Effector memory CD8-positive, alpha-beta T cell (primary cell): ENCODE data around the gene MTOR.
A peak's percentile ranks its signal among the peaks of the same experiment; 100 is the strongest.
"Not testable (repeated sequence)": the region's sequence is repeated elsewhere in the genome, so short reads cannot be mapped to it uniquely, and the experiment has no call there.

ENCODE experiments used
- ATAC-seq: fragments of 150-1000 bp; cut with Tn5 transposase; replicated peaks from 2 replicates; pipeline ENCODE4 v1.10.0; 2021; ENCODE audit warnings: mild to moderate bottlenecking, moderate library complexity
- DNase-seq, 3 experiments: peaks; one replicate each; pipeline ENCODE4 v3.0.0; 2021
- H3K27ac Mint-ChIP-seq, 2 donors: one replicate each; pipeline ENCODE4 v1.8.0; 2022; ENCODE audit warnings: mild to moderate bottlenecking in 2 of 2, mixed read lengths in 2 of 2, moderate library complexity in 2 of 2
- H3K27me3 Mint-ChIP-seq, 2 donors: one replicate each; pipeline ENCODE4 v1.8.0; 2022; ENCODE audit warnings: mixed read lengths in 2 of 2
- H3K36me3 Mint-ChIP-seq: one replicate; pipeline ENCODE4 v1.8.0; 2022; ENCODE audit warnings: mild to moderate bottlenecking, moderate library complexity, mixed read lengths; ENCODE audit not compliant: insufficient read depth
- H3K4me1 Mint-ChIP-seq, 2 donors: one replicate each; pipeline ENCODE4 v1.8.0; 2022; ENCODE audit warnings: low read depth in 2 of 2, mixed read lengths in 2 of 2
- H3K4me3 Mint-ChIP-seq, 2 donors: one replicate each; pipeline ENCODE4 v1.8.0; 2022; ENCODE audit warnings: mild to moderate bottlenecking in 2 of 2, mixed read lengths in 2 of 2, moderate library complexity in 2 of 2
- H3K9me3 Mint-ChIP-seq, 2 donors: one replicate each; pipeline ENCODE4 v1.8.0; 2022; ENCODE audit warnings: mixed read lengths in 2 of 2

MTOR gene

DNA sequence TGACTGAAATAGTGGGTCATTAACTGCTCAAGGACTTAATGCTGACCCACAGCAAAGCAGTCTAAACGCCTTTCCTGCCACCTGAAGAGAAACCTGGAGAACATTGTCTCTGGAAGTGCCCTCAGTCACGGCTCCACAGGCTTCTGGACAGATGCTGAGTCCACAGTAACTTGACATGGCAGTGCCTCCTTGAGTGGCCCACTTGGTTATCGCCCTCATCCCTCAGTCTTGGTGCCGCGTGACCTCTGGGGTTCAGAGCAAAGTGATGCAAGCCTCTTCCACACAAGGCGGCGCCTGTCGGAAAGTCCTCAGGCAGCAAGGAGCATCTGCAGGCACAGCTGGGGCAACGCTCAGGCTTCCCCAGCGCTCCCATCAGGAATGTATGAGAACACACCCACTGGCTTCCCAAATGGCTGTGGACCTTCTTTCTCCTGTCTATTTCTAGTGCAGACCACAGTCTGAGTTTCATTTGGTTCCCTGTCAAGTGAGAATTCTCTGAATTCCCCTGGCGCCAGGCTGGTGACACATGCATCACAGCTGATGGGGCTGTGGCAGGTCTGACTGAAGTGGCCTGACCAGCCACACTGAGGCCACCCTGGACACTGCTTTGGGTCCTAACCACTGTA, 86.2 kb downstream of the MTOR start:
- Mint-ChIP-seq H3K27ac (peak overlapping the region; percentile 5 to 55), H3K36me3 (peaks cover 30% of the 10 kb centered on the region), H3K27me3 (no peaks in the 10 kb centered on the region), H3K4me3 (no peak overlapping the region), H3K4me1 (peaks cover 0 to 2% of the 10 kb centered on the region in 2 donors), H3K9me3 (no peaks in the 10 kb centered on the region)
- no peak for DNase-seq
- ATAC-seq, result no peak

DNA sequence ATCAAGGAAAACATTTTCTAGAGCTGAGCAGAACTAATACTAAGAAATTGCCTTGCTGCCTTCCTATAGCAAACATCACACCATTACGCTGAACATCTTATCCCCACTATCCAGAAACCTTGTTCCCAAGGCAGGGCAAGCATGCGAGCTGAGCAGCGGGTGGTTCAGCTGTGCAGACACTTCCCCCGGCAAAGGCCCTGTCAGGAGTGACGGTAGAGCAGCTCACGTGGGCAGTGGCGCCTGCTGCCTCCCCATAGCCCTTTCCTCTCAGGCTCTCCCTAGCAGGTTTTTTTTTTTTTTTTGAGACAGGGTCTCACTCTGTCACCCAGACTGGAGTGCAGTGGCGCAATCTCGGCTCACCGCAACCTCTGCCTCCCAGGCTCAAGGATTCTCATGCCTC, 86.9 kb downstream of the MTOR start:
- H3K9me3 Mint-ChIP-seq, result no peaks in the 10 kb centered on the region
- no peaks in the 10 kb centered on the region for H3K27me3 Mint-ChIP-seq
- no peak for ATAC-seq
- H3K36me3 Mint-ChIP-seq, result peaks cover 24% of the 10 kb centered on the region
- H3K27ac Mint-ChIP-seq, result no peak overlapping the region
- H3K4me1 Mint-ChIP-seq, result peaks cover 0 to 2% of the 10 kb centered on the region in 2 donors
- no peak overlapping the region for H3K4me3 Mint-ChIP-seq
- no peak for DNase-seq

DNA sequence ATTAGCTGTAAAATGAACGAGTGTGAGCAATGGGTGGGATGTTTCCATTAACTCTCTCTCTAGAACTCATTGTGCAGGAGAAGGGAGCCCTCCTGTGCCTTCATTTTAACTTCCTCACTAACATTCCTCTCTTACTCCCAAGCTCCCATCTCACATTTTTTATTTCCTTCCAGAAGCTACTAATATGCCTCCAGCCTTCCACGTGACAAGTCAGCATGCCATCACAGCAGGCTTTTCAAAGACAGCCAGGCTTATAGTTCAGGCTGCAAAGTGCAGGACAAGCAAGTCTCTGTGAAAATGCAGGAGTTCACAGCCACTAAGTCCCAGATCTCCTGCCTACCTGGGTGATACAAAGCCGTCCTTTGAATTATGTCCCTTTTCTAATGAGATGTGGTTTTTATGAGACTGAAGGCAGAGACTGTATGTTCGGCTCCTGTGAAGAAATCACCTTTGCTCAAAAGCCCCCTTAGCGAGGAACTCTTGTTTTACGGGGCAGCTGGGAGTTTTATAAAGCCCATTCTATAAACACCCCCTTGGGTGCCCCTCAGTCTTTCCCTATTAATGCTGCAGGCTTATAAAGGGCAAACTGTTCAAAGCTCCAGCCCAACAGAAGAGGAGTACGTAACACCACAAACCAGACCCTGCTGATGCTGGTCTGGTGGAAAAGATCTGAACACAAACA, 87.9 kb downstream of the MTOR start:
- H3K36me3 Mint-ChIP-seq, result peaks cover 21% of the 10 kb centered on the region
- H3K4me1 Mint-ChIP-seq, result peaks cover 0 to 2% of the 10 kb centered on the region in 2 donors
- H3K27me3 Mint-ChIP-seq, result no peaks in the 10 kb centered on the region
- peak overlapping the region in 1 of 2 donors; percentile 44 for H3K27ac Mint-ChIP-seq
- DNase-seq (no peak), ATAC-seq (no peak)
- H3K9me3 Mint-ChIP-seq, result no peaks in the 10 kb centered on the region
- no peak overlapping the region for H3K4me3 Mint-ChIP-seq

DNA sequence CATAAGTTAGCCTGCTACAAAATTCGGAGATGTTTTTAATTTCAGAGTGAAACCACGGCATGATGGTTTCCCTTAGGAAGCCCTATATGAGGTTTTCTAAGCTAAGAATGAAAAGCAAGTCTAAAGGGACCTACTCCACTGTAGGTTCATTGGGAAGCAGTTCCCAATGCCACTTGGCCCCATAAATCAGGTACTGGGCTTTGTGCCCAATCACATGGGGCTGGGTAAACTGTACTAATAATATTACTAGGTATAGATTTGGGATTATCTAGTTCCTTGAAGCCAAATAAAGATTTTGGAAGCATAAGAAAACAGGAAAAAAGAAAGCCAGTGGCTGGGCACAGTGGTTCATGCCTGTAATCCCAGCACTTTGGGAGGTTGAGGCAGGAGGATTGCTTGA, 92.2 kb downstream of the MTOR start:
- H3K36me3 Mint-ChIP-seq, result peaks cover 30% of the 10 kb centered on the region
- no peak overlapping the region for H3K27ac Mint-ChIP-seq
- ATAC-seq (no peak), DNase-seq (no peak)
- peaks cover 0 to under 1% of the 10 kb centered on the region in 2 donors for H3K4me1 Mint-ChIP-seq
- H3K4me3 Mint-ChIP-seq, result no peak overlapping the region
- H3K9me3 Mint-ChIP-seq, result no peaks in the 10 kb centered on the region
- no peaks in the 10 kb centered on the region for H3K27me3 Mint-ChIP-seq

DNA sequence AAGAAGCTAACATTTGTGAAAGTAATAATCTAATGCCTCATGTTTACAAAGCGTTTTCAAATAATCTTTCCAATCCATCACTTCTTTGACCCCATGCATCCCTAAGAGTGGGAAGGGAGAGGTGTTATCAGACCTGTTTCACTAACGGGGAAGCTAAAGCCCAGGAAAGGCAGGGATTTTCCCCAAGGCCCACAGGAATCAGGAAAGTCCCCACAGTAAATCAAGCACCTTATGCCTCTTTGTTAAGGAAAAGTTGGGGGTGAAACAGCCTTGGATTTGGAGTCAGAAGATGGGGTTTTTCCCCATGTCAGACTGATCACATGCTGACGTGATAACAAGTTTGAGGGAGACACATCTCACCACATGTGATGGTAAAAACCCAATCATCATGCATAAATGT, 93.1 kb downstream of the MTOR start:
- no peak overlapping the region for H3K4me3 Mint-ChIP-seq
- no peak for ATAC-seq
- no peak for DNase-seq
- H3K9me3 Mint-ChIP-seq, result no peaks in the 10 kb centered on the region
- peaks cover 28% of the 10 kb centered on the region for H3K36me3 Mint-ChIP-seq
- H3K27me3 Mint-ChIP-seq, result no peaks in the 10 kb centered on the region
- no peak overlapping the region for H3K27ac Mint-ChIP-seq
- H3K4me1 Mint-ChIP-seq, result peaks cover 0 to 3% of the 10 kb centered on the region in 2 donors

DNA sequence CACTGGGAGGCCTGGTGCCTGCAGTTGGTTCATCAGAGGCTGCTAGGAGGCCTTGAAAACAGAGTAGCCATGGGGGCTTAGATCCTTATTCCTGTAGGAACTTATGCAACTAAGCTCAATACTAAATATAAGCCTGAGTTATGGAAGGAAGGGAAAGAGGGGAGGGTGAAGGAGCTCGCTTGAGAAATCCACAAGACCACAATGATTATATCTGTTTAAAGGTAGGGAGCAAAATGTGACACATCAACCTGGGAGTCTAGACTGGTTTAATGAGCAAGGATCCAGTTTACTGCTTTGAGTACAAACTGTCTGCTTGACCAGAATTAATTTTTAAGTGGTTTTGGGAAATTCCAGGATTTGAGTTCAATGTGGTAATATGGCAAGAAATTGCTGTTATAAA, 93.6 kb downstream of the MTOR start:
- H3K36me3 Mint-ChIP-seq, result peaks cover 30% of the 10 kb centered on the region
- H3K27ac Mint-ChIP-seq, result peak overlapping the region in 1 of 2 donors; percentile 38
- no peaks in the 10 kb centered on the region for H3K9me3 Mint-ChIP-seq
- H3K4me3 Mint-ChIP-seq, result no peak overlapping the region
- ATAC-seq (no peak), DNase-seq (no peak)
- H3K27me3 Mint-ChIP-seq, result no peaks in the 10 kb centered on the region
- peaks cover 0 to 3% of the 10 kb centered on the region in 2 donors for H3K4me1 Mint-ChIP-seq

DNA sequence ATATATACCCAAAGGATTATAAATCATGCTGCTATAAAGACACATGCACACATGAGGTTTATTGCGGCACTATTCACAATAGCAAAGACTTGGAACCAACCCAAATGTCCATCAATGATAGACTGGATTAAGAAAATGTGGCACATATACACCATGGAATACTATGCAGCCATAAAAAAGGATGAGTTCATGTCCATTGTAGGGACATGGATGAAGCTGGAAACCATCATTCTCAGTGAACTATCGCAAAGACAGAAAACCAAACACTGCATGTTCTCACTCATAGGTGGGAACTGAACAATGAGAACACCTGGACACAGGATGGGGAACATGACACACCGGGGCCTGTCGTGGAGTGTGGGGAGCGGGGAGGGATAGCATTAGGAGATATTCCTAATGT, 95.6 kb downstream of the MTOR start:
- H3K36me3 Mint-ChIP-seq, result peaks cover 25% of the 10 kb centered on the region
- not testable (repeated sequence) for ATAC-seq, H3K27ac Mint-ChIP-seq, H3K4me1 Mint-ChIP-seq, H3K4me3 Mint-ChIP-seq, H3K27me3 Mint-ChIP-seq, DNase-seq, H3K9me3 Mint-ChIP-seq

DNA sequence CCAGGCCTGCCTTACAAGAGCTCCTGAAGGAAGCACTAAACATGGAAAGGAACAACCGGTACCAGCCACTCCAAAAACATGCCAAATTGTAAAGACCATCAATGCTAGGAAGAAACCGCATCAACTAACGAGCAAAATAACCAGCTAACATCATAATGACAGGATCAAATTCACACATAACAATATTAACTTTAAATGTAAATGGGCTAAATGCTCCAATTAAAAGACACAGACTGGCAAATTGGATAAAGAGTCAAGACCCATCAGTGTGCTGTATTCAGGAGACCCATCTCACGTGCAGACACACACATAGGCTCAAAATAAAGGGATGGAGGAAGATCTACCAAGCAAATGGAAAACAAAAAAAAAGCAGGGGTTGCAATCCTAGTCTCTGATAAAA, 99.6 kb downstream of the MTOR start:
- not testable (repeated sequence) for H3K27me3 Mint-ChIP-seq, ATAC-seq, H3K9me3 Mint-ChIP-seq, H3K4me3 Mint-ChIP-seq, H3K27ac Mint-ChIP-seq, H3K4me1 Mint-ChIP-seq, DNase-seq
- H3K36me3 Mint-ChIP-seq, result peaks cover 19% of the 10 kb centered on the region

DNA sequence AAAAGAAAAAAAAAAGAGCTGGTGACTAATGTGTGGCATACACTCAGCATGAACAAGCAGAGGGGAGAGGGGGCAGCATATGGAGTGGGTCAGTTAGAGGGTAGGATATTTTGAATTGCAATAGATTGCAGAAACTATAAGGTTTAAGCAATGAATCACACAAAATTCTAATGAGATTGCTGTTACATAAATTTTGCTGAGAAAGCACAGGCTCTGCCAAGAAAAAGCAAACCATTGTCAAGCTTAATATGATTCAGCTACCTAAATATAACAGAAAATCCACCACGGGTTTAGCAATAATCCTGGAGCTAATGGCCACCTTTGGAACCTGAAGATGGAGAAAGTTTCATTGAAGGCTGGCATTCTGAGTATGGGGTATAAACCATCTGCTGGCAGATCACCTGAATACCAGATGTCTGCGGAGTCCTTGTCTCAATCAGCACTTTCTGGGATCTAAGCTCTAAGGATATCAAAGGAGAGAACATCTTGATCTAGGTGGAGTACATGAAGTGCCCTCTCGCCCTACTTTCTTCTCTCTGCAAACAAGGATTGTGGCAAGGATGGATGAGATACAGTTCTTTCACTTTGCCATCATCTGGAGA, 103.5 kb downstream of the MTOR start:
- H3K4me3 Mint-ChIP-seq, result no peak overlapping the region
- no peaks in the 10 kb centered on the region for H3K9me3 Mint-ChIP-seq
- ATAC-seq, result no peak
- no peak for DNase-seq
- no peaks in the 10 kb centered on the region for H3K27me3 Mint-ChIP-seq
- peaks cover 0 to 5% of the 10 kb centered on the region in 2 donors for H3K4me1 Mint-ChIP-seq
- peaks cover 35% of the 10 kb centered on the region for H3K36me3 Mint-ChIP-seq
- peak overlapping the region in 1 of 2 donors; percentile 53 for H3K27ac Mint-ChIP-seq

DNA sequence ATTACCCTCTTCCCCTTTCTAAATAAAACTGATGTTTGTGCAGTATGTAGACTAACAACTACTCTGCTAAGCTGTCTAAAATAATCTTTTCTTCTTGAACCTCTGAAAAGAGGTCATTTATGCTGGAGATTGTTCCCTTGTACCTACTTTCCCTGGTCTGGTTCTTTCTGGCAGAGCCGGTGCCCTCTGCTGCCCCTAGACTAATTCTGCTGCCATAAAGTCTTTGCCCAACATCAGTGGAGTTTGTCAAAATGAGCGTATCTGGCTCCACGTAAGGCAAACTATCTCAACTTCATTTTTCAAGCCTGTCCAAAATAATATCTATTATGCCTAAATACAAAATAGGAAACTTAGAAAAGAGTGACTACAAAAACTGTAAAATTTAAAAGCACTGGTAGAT, 104.1 kb downstream of the MTOR start:
- Mint-ChIP-seq H3K27ac (peak overlapping the region in 1 of 2 donors; percentile 53), H3K27me3 (no peaks in the 10 kb centered on the region), H3K4me3 (no peak overlapping the region), H3K9me3 (no peaks in the 10 kb centered on the region), H3K4me1 (peaks cover 0 to 4% of the 10 kb centered on the region in 2 donors), H3K36me3 (peaks cover 34% of the 10 kb centered on the region)
- ATAC-seq, result no peak
- DNase-seq, result no peak

DNA sequence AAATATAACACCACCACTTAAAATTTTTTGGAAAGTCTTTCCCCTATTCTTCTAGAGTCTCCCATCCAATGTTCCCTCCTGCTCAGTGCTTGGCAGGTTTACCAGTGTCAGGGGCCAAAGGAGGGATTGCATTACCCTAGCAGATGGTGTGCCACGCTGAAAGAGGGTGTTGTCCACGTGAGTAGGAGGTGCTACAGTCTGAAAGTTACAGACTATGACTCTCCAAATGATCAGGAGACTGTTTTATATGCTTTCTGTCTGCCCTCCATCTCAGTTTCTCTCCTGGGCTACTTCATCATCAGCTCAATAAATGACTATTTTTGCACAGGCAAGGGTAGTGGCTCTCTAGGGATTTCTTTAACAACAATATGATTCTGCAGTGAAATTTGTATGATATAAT, 104.5 kb downstream of the MTOR start:
- Mint-ChIP-seq H3K36me3 (peaks cover 34% of the 10 kb centered on the region), H3K9me3 (no peaks in the 10 kb centered on the region), H3K4me3 (no peak overlapping the region), H3K27ac (peak overlapping the region; percentile 16 to 53), H3K4me1 (peaks cover 0 to 4% of the 10 kb centered on the region in 2 donors), H3K27me3 (no peaks in the 10 kb centered on the region)
- ATAC-seq (no peak), DNase-seq (no peak)

DNA sequence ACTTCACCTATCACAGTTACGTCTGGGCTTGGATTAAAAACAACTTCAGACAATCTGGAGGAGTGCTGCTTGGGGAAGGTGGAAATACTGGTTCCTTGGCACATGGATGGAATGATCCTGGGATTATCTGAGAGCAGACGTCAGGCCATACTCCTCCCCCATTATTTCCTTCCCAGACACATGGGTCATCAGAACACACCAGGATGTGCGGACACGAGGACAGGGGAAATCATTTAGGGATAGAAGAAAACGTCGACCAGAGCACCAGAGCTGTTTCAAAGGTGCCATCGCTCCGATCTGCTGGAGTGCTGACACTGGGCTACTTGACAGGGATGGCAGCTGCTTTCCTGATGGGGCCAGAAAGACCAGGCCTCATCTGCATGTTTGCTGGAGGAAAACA, 105.0 kb downstream of the MTOR start:
- Mint-ChIP-seq H3K4me1 (peaks cover 0 to 4% of the 10 kb centered on the region in 2 donors), H3K9me3 (no peaks in the 10 kb centered on the region), H3K27me3 (no peaks in the 10 kb centered on the region), H3K27ac (peak overlapping the region; percentile 16 to 75), H3K4me3 (no peak overlapping the region), H3K36me3 (peaks cover 34% of the 10 kb centered on the region)
- DNase-seq (no peak), ATAC-seq (no peak)

DNA sequence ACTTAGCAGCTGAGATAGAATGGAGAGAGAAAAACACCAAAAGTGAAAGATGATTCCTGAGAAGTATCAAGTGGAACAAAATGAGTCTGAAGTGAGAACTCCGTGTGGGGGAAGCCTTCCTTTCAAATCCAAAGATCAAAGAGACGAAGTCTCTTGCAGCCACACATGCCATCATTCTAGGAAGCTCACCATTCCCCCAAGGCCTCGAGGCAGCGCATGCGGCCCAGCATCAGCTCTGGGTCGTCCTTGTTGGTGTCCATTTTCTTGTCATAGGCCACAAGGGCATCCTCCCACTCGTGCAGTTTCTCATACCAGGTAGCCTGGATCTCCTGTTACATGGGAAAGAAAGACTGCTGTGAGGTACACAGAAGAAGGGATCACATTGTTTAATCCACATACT, 105.4 kb downstream of the MTOR start:
- H3K4me1 Mint-ChIP-seq, result peaks cover 0 to 4% of the 10 kb centered on the region in 2 donors
- ATAC-seq, result no peak
- no peak for DNase-seq
- H3K27ac Mint-ChIP-seq, result peak overlapping the region in 1 of 2 donors; percentile 75
- peaks cover 34% of the 10 kb centered on the region for H3K36me3 Mint-ChIP-seq
- H3K9me3 Mint-ChIP-seq, result no peaks in the 10 kb centered on the region
- H3K4me3 Mint-ChIP-seq, result no peak overlapping the region
- H3K27me3 Mint-ChIP-seq, result no peaks in the 10 kb centered on the region

DNA sequence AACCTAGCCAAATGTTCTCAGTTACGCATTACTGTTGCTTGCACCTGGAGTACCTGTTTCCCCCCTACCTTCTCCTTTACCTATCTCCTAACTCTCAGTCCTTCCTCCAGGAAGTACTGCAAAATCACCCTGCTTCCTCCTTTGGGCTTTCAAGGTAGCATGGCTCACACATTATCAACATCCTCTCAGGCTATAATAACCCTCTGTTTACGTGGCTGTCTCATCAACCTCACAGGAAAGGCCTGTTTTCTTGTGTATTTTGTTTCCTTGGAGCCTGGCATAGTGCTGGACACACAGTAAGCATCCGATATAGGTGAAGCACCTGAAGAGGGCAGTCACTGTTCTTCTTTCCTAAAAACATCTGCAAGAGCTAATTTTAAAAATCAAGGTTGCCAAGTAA, 105.9 kb downstream of the MTOR start:
- H3K27me3 Mint-ChIP-seq, result no peaks in the 10 kb centered on the region
- ATAC-seq, result no peak
- H3K36me3 Mint-ChIP-seq, result peaks cover 32% of the 10 kb centered on the region
- no peak for DNase-seq
- H3K4me1 Mint-ChIP-seq, result peaks cover 0 to 4% of the 10 kb centered on the region in 2 donors
- no peak overlapping the region for H3K4me3 Mint-ChIP-seq
- H3K27ac Mint-ChIP-seq, result peak overlapping the region in 1 of 2 donors; percentile 75
- H3K9me3 Mint-ChIP-seq, result no peaks in the 10 kb centered on the region
